Daoy (cell line): Measurements from ENCODE around the gene CFD. TPM values are rescaled to one million over a fixed set of nuclear protein-coding genes. Genes with fewer than 3 reads are reported as not detected.
"Not testable (repeated sequence)": the region's sequence is repeated elsewhere in the genome, so short reads cannot be mapped to it uniquely, and the experiment has no call there.

Source experiments
- DNase-seq: peaks from one replicate; pipeline ENCODE4 v3.0.0-alpha.2; 2015; ENCODE audit warnings: low read depth
- total RNA-seq: library from RNA; depleted of rRNA; stranded (reverse); fragments of >200 nt; shearing (Covaris generic); gene quantifications from 2 replicates; pipeline ENCODE4 v1.2.3, GENCODE V29; 2014

Gene CFD
- total RNA-seq, 1 experiment from 2014 or later, result 5.7 TPM

DNA sequence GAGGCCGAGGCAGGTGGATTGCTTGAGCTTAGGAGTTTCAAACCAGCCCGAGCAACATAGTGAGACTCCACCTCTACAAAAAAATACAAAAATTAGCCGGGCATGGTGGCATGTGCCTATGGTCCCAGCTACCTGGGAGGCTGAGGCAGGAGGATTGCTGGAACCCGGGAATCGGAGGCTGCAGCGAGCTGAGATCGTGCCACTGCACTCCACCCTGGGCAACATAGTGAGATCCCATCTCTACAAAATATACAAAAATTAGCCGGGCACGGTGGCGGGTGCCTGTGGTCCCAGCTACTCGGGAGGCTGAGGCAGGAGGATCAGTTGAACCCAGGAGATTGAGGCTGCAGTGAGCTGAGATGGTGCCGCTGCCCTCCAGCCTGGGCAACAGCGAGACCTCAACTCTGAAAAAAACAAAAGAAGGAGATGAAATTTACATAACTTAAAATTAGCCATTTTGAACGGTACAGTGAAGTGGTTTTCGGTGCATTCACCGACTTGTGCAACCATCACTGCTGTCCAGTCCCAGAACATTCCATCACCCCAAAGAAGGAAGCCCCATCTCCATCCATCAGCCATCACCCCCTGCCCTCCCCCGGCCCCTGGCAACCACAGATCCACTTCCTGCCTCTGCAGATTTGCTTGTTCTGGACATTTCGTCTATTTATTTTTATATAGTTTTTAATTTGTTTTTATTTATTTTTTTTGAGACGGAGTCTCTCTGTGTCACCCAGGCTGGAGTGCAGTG, 33.4 kb upstream of the CFD start:
- no peak for DNase-seq

DNA sequence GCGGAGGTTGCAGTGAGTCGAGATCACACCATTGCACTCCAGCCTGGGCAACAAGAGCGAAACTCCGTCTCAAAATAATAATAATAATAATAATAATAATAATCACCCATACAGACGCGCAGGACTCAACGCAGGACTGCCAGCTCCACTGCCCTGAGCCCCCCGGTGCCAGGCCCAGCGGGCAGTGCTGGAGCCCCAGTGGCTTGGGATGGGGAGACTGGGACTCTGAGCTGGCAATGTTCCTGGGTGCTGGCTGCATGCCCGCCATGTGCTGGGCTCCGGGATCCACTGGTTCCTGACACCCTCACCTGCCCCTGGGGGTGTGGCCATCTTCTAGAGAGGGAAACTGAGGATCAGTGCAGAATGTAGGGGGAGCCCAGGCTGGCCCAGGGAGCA, 32.2 kb upstream of the CFD start:
- no peak for DNase-seq

DNA sequence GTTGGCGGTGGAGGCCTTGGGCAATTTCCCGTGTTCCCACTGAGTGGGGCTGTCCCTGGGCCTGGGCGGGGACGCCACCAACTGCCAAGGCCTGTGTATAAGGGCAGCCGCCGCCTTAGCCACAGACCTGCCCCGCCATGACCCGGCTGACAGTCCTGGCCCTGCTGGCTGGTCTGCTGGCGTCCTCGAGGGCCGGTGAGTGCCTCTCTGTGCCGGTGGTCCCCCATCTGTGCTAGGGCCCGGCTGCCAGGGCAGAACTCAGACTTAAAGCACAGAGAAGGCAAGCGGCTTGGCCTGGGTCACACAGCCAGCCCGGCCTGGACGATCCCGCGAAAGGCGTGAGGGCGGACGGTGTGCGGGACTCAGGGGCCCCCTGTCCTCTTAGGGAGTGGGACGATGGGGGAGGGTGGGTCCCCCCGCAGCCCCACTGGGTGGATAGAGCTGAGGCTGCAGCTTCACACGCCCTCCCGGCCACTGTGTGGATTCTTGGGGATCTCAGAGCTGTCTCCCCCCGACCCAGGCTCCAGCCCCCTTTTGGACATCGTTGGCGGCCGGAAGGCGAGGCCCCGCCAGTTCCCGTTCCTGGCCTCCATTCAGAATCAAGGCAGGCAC, 31.6 kb upstream of the CFD start, which contains the start of gene AZU1:
TSS of gene AZU1 (plus strand) at position 128 of the 612 bp plus-strand sequence. CDS start at position 138, 10 bp downstream.
- no peak for DNase-seq

DNA sequence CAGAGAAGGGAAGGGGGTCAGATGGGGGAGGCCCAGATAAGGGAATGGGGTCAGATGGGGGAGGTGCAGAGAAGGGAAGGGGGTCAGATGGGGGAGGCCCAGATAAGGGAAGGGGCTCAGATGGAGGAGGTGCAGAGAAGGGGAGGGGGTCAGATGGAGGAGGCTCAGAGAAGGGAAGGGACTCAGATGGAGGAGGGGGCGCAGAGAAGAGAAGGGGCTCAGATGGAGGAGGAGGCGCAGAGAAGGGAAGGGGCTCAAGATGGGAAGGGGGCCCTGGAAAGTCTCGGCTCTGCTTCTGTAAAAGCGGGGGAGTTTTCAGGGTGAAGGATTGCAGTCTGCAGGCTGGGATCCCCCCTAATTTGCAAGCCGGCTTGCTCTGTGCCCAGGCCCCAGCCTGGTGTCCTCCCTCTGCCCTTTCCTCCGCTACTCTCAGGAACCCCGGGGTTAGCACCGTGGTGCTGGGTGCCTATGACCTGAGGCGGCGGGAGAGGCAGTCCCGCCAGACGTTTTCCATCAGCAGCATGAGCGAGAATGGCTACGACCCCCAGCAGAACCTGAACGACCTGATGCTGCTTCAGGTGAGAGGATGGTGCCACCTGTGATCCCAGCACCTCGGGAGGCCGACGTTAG, 30.2 kb upstream of the CFD start:
- DNase-seq, result no peak

DNA sequence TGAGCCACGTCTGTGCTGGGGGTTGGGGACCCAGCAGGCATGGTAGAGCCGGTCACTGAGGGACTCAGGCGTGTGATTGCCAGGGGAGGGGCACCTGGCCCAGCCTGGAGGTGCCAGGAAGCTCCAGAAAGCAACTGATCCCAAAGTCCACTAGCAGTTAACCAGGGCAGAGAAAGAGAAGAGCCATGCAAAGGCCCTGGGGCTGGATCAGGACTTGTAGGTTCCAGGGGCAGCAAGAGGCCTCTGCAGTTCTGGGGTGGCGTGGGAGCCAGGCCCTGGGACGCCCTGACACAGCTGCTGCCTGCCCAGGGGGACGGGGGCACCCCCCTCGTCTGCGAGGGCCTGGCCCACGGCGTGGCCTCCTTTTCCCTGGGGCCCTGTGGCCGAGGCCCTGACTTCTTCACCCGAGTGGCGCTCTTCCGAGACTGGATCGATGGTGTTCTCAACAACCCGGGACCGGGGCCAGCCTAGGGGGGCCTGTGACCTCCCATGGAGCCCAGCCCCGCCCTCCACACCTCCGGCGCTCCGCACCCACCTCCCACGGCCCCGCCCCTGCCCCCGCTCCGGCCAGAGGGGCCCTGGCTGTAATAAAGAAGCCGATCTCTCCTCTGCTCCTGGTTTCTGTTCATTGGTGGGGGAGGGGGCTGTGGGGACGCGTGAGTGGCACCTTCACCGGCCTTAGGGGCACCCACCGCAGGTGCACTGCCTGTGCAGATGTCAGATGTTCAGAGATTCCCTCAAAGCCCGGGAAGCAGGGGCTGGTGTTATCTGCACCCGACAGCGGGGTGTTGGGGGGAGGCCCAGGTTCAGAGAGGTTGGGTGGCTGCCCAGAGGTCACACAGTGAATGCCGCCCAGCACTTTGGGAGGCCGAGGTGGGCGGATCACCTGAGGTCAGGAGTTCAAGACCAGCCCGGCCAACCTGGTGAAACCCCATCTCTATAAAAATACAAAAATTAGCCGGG, 27.8 kb upstream of the CFD start:
- DNase-seq, result no peak

DNA sequence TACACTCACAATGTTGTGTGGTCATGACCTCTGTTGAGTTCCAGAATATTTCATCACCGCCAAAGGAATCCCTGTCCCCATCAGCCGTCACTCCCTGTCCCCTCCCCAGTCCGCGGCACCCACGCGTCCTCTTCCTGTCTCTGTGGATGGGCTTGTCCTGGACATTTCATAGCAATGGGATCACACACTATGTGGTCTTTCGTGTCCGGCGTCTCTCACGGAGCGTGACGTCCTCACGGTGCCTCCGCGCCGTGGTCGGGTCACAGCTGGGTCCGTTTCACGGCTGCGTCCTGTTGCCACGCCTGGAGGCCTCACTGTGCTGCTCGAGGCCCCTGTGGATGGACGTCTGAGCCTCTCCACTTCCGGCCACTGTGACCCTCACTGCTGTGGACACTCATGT, 25.2 kb upstream of the CFD start:
- DNase-seq, result no peak

DNA sequence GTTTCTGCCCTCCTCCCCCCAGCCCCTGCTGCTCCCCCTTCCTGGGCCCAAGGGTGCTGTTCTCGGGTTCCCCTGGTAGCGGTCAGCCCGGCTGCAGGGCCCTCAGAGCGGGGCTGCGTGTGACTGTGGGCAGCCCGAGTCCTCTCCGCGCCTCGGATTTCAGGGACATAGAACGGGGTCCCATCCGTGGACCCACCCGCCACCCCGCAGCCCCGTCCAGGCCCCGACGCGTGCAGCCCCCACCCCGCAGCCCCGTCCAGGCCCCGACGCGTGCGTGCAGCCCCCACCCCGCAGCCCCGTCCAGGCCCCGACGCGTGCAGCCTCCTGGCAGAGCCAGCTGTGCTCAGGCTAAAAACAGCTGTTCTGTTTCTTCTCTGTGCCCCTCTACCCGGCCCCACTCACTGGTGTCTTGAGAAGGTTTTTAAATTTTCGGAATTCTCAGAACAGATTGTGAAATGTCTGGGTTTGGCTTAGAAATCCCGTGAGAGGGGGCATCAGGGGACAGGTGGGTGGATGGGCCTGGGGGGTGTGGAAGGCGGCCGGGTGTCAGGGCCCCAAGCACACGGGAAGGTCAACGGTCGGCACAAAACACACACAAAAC, 24.2 kb upstream of the CFD start:
- DNase-seq, result no peak

DNA sequence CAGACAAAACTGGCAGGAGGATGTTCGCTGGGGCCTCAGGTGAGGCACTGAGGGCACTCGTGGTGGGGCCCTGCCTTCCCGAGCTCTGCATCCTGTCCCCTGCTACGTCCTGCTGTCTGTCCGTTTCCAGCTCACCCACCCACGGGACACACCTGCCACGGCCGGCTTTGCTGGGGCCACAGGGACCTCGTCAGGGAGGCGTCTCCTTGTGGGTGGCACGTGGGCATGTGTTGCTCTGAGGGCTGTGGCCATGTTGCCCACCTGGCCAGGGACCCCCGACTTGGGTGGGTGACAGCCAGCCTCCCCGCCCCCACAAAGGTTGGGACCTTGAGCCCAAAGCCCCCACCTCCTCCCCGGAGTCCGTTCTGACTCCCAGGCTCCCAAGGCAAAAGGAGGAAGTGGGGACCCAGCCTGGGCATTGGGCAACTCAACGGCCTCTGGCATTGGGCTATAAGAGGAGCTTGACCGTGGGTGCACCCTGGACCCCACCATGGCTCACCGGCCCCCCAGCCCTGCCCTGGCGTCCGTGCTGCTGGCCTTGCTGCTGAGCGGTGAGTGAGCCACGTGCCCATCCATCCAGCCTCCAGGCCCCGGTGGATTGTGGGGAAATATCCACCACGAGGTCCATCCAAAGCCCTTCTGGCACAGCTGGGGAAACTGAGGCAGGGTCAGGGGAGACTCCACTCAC, 18.8 kb upstream of the CFD start, which contains the start of gene PRTN3:
TSS of gene PRTN3 (plus strand) at position 481 of the 688 bp plus-strand sequence. CDS start at position 491, 10 bp downstream.
- DNase-seq, result no peak

DNA sequence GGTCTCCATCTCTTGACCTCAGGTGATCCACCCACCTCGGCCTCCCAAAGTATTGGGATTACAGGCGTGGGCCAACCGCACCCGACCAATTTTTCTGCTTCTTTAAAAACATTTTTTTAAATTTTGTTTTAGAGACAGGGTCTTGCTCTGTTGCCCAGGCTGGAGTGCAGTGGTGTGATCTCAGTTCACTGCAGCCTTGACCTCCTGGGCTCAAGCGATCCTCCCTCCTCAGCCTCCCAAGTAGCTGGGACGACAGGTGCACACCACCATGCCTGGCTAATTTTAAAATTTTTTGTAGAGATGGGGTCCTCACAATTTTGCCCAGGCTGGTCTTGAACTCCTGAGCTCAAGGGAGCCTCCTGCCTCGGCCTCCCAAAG, 16.7 kb upstream of the CFD start:
- not testable (repeated sequence) for DNase-seq

DNA sequence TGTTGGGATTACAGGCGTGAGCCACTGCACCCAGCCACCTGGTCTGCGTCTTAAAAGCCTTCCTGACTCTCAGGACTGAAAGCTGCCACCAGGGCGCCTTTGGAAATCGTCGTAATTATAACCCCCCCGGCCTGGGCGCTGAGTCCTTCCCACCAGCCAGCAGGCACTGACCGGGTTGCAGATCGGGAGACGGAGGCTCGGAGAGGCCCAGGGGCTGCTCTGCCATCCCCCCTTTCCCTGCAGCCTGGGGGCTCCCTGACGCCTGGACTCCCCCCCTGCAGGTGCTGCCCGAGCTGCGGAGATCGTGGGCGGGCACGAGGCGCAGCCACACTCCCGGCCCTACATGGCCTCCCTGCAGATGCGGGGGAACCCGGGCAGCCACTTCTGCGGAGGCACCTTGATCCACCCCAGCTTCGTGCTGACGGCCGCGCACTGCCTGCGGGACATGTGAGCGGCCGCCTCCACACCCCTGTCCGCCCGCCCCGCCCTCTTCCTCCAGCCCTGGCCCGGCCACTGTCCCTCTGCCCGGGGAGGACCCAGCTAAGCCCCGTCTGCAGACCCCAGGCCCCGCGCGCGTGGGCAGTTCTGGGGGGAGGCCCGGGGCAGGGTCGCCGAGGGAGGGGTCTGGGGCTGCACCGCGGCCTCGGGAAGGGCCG, 16.2 kb upstream of the CFD start:
- peak; percentile 44 for DNase-seq

DNA sequence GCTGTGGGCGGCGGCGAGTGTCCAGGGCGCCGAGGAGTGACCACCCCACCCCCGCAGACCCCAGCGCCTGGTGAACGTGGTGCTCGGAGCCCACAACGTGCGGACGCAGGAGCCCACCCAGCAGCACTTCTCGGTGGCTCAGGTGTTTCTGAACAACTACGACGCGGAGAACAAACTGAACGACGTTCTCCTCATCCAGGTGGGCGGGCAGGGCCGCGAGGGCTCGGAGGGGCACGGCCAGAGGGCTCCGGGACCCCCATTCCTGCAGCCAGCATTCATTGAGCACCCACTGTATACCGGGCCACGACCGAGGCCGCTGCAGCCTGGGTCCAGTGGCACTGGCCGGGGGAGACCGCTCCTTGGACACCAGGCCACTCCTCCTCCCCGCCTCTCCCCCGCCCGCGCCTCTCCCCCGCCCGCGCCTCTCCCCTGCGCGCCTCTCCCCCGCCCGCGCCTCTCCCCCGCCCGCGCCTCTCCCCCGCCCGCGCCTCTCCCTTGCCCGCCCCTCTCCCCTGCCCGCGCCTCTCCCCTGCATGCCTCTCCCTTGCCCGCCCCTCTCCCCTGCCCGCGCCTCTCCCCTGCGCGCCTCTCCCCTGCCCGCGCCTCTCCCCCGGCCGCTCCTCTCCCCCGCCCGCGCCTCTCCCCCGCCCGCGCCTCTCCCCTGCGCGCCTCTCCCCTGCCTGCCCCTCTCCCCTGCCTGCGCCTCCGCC, 15.5 kb upstream of the CFD start:
- DNase-seq, result no peak

DNA sequence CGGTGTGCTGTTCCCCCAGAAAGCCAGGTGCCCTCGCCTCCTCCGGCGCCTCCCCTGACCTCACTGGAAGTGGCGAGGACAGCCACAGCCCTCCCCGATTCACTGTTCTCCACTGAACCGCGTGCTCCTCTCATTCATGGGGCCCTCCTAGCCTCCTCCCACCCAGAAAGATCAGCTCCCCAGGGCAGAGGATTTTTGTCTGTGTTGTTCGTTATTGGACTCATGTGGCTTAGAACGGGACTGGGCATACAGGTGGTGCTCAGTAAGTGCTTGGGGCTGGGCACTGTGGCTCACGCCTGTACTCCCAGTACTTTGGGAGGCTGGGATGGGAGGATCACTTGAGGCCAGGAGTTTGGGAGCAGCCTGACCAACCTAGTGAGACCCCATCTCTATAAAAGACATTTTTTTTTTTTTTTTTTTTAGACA, 14.9 kb upstream of the CFD start:
- DNase-seq, result no peak

DNA sequence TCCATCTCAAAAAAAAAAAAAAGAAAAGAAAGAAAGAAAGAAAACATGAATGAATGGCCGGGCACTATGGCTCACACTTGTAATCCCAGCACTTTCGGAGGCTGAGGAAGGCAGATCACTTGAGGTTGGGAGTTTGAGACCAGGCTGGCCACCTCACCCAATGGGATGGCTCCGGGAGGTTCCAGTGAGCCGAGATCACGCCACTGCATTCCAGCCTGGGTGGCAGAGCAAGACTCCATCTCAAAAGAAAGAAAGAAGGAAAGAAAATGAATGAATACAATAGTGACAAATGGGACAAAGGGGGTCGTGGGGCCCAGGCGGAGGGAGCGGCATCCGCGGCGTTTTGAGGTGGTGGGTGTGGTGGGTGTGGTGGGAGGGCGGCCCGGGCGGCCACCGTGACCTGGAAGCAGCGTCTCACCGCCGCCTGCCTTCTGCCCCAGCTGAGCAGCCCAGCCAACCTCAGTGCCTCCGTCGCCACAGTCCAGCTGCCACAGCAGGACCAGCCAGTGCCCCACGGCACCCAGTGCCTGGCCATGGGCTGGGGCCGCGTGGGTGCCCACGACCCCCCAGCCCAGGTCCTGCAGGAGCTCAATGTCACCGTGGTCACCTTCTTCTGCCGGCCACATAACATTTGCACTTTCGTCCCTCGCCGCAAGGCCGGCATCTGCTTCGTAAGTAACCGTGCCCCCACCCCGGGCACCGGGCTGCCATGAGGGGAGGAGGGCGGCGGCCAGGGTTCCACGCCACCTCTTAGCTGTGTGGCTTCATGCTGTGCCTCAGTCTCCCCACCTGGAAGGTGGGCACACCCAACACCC, 13.6 kb upstream of the CFD start:
- no peak for DNase-seq

DNA sequence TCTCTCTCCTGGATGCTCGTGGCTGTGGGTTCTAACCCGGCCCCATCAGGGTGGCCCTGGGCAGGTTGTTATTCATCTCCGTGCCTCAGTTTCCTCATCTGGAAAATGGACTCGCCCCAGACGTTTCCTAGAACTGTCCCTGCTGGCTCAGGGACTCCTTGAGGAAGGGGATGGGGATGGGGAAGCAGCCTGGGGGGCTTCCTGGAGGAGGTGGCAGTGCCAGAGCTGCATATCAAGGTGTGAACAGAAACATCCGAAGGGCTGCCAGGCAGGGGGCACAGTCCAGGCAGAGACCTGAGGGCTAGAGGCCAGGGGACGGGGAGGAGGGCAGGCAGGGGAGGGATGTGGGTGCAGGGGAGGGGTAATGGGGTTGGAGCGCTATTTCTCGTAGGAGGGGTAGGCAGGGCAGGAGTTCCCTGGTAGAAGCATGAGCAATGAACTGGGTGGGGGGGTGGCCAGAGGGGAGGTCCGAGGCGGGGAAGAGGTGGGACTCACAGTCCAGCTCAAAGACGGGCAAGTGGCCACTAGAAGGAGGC, 11.0 kb upstream of the CFD start:
- no peak for DNase-seq

DNA sequence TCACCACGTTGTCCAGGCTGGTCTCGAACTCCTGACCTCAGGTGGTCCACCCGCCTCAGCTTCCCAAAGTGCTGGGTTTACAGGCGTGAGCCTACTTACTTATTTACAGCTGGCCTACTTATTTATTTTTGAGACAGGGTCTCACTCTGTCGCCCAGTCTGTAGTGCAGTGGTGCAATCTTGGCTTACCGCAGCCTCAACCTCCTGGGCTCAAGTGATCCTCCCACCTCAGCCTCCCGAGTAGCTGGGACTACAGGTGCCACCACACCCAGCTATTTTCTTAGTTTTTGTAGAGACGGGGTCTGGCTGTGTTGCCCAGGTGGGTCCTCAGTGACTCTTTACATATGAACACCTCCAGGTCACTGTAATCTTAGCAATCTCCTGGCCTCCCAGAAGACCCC, 10.3 kb upstream of the CFD start:
- not testable (repeated sequence) for DNase-seq

DNA sequence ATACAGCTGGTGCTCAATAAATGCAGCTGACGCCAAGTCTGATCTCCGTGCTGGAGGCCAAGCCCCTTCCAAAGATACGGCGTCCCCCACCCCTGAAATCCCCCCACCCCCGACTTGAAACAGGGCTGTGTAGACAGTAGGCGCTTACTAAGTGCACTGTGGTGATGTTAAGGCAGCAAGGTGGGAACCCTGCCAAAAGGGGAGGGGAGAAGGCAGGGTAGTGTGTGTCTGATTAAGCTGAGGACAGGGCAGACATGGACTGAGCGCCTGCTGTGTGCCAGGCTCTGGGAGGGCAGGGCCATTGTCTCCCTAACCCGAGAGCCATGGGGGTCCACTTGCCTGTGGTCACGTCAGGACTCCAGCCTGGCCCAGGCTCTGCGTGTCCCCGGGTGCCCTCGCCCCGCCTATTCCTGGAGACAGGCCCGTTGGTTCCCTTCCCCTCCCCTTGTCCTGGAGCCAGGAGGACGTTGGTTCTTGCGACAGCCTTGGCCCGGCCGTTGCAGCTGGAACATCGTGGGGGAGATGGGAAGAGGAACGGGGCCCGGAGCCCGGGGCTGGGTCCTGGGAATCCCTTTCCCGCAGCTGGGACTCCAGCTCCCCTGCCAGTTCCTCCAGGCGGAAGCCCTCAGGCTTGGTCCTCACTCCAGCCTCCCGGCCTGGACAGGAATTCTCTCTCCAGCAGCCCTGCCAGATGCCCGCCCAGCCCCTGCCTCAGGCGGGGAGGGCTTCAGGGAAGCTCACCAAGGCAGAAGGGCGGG, 9.1 kb upstream of the CFD start:
- peak; percentile 75 for DNase-seq

DNA sequence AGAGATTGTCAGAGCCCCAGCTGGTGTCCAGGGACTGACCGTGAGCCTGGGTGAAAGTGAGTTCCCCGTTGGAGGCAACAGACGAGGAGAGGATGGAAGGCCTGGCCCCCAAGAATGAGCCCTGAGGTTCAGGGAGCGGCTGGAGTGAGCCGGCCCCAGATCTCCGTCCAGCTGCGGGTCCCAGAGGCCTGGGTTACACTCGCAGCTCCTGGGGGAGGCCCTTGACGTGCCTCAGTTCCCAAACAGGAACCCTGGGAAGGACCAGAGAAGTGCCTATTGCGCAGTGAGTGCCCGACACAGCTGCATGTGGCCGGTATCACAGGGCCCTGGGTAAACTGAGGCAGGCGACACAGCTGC, 8.5 kb upstream of the CFD start:
- no peak for DNase-seq
